EH (cell line): ENCODE data around the gene POLR2F.

Experiments
- DNase-seq: peaks from one replicate; pipeline ENCODE4 v3.0.0-alpha.2; 2015; ENCODE audit warnings: low read depth

Gene POLR2F

DNA sequence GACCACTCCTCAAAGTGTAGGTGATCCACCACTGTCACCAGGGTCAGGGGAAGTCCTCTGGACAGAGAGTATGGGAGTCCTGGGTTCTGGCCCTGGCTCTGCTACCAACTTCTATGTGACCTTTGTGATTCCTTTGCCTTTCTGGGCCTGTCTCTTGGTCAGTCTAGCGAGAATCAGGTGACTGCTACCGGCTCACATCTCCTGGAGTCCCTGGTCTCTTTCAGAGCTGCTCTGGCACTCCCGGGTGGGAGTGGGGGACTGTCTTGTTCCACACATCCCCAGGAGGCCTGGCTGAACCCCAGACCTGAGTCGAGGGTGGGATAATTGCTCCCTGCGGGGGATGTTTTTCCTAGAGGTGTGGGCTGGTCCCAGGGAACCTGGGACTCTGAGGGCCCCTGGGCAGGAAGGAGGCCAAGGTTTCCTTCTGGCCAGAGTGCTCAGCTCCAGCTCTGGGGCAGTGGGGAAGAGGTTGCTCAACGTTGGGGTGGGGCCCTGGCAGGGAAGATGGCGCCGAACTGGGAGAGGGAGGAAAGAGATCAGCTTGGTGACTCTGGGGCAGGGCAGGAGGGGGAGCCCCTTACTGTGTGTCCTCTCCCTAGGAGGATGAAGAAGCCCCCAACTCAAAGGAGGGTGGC is 28.8 kb downstream of the POLR2F start:
- DNase-seq, result no peak

DNA sequence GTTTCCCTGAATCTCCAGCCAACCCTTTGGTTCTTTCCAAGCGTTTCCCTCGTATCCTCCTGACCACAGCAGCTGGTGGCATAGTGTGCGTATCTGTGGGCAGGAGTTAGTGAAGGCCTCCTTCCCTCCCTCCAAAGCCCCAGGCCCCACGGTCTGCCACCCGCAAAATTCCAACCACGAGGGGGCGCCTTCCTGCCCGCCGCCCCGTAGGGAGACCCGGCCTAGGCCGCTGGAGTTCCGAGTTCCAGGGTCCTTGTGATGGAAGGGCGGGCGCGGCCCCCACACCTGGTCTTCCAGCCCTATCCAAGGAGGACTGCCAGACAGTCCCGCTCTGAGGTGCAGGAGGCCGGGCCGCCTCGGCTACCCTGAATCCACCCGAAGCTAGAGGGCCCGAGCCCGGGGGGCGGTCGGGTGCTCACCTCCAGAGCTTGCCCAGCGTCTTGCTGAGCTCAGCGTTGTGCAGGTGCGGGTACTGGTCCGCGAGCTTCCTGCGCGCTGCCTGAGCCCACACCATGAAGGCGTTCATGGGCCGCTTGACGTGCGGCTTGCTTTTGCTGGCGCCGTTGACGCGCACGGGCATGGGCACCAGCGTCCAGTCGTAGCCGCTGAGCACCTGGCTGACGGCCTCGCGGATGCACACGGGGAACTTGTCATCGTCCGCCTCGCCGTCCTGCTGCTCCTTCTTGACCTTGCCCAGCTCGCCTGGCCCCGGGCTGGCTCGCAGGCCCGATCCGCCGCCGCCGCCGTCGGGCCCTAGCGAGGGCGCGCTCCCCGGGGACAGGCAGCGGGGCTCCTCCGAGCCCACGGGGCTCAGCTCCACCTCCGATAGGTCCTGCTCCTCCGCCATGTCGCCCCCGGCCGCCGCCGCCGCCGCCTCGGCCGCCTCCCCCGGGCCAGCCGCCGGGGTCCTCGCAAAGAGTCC is 29.7 kb downstream of the POLR2F start:
- DNase-seq, result no peak

DNA sequence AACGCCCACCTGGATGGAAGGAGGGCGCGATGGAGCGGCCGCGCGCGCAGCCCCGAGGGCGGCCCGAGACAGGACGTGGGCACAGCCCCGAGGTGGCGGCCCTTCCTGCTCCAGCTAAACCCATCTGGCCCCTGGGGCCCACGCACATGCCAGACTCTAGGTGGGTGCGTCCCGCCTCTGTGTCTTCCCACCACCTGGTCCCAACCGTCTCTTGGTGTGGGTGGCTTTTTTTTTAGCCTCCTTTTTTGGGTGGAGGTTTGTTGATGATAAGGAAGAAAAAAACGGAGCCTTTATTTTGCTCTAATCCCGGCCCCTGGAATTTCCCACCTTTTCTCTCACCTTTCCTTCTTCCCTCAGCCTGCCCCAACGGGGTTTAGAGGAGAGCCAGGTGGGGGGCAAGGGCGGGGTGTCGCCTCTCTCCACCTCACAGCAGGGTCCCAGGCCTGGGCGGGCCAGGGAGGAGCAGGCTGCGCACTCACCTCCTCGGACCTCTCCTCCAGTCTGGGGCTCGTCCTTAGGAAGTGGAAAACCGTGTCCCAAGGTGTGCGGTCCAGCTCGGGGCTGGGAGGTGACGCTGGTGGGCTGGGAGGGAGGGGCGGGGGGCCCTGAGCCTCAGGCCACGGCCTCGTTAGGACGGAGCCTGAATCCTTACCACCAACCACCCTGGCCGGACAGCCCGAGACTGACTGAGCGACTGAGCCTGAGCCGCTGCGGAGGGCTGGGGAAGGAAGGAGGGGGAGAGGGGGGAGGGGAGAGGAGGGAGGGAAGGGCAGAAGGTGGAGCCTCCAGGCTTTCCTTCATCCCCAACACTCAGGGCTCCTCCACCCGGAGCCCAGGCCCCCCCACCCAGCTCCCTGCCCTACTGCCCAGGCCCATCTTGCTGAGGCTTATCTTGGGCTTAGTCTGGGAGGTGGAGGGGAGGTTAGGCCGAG is 30.6 kb downstream of the POLR2F start, which contains the start of gene SOX10:
SOX10 (minus strand) TSS at position 696 of the 932 bp plus-strand sequence. CDS start 771 bp downstream, outside the sequence.
- no peak for DNase-seq

DNA sequence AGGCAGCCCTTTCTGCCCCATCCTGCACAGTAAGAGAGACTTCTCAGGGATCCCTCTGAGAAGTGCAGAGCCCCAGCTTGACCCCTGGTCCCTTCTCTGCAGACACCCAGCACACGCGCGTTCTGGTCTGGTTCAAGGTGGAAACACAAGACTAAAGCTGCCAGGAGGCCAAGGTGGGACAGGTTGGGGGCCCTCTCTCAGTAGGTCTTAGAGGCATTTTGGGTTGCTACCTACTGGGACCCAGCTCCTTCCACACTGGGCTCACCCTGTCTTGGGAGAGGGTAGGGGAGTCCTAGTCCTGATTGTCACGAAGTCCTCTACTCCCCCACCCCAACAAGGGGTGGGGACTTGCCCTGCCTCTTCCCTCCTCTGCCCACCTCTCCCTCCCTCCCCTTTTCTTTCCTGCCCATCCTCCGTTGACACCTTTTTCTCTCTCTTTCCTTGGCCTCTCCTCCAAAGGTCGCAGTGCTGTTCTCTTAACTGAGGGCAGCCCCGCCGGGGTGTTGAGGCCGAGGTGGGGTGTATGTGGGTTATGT is 31.6 kb downstream of the POLR2F start:
- no peak for DNase-seq

DNA sequence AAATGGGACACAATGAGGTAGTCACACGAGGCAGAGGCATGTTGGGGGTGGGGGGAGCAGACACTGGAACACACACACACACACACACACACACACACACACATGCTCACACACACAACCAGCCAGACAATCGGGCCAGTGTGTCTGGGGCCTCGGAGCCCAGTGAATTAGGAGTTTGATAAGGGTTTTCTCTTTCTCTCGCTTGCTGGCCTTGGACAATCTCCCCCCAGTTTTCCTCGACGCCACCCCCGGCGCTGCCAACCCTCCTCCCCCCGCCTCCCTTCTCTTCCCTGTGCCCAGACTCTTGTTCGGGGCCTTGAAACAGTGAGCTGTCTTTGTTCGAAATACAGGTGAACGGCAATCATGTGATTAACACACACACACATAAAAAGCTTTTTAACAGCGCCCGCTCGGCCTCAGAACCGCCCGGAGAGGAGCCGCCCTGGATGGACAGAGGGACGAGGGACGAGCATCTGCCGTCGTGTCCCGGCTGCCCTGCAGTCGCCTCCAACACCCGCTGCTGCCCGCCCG is 32.3 kb downstream of the POLR2F start:
- DNase-seq, result no peak

DNA sequence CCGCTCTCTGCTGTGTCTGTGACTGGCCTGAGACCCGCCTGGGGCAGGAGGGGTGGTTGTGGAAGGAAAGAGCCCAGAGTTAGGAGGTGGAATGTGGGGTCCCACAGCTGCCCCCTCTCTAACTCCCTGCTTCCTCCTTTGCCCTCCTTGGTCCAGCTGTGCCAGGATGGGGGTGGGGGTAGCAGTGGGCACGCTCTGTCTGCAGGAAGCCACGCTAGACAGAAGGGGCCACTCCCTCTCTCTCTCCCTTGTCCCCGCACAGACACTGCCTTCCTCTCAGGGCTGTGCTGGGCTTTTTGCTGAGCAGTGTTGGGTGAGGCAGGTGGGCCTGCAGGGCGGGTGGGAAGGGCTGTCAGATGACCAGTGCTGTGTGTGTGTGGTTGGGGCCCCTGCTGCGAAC is 32.9 kb downstream of the POLR2F start:
- no peak for DNase-seq

DNA sequence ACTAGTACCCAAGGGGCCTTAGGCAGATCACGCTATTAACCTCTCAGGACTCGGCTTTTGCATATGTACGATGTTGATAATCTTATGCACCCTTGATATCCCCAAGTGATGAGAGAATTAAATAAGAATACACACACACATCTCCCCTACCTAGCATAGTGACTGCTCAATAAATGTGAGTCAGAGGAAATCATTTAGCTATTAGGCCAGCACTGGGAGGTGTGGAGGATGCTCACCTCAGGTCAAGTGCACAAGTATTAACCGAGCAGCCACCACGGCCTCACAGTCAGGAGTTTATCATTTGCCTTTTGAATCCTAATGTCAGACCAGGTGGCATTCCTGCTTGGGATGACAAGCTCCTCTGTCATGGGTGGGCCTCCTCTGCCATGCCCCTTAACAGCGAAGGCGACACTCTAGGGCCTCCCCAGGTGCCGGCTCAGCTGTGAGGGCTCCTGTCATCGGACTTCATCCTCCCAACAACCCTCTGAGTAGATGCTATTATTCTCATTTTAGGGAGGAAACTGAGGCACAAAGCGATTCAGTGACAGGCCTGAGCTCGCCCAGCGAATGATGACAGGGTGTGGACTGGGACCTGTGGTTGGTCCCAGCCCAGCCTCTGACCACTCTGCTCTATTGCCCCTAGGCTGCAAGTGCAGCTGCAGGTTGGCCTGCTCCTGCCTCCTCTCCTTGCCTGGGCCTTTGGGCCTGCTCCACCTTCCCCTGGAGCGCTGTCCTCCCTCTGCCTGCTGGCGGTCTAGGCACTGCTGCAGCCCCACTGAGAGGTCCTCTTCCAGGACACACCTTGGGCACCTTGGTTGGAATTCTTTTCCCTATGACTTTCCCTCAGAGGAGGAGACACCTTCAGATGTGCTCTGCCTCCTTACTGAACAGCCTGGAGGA is 35.9 kb downstream of the POLR2F start:
- no peak for DNase-seq

DNA sequence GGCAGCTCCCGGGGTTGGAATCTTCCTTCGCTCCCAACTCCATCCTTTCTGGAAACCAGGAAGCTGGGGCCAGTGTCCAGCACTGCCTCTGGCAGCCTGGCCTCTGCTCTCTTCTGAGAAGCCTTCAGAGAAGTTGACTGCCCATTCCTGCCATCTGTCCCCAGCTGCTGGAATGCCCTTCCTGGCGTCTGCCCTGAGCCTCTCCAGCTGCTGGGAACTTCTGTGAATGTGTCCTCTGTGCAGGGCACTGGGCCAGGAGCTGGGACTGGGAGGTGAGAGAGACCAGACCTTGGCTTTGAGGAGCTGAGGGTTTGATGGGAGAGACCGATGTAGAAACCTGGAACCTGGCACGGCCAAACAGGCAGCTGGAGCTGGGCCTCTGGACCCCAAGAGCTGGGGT is 36.8 kb downstream of the POLR2F start:
- no peak for DNase-seq

DNA sequence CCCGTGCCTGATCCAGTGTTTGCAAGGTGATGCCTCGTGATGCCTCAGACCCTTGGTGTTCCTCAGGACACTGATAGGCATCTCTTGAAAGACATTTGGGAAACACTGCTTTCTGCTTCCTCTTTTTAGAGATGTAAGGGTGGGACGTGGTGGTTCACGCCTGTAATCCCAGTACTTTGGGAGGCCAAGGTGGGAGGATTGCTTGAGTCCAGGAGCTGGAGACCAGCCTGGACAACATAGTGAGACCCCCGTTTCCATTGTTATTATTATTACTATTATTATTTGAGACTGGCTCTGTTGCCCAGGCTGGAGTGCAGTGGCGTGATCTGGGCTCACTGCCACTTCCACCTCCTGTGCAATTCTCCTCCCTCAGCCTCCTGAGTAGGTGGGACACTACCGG is 37.4 kb downstream of the POLR2F start:
- no peak for DNase-seq

DNA sequence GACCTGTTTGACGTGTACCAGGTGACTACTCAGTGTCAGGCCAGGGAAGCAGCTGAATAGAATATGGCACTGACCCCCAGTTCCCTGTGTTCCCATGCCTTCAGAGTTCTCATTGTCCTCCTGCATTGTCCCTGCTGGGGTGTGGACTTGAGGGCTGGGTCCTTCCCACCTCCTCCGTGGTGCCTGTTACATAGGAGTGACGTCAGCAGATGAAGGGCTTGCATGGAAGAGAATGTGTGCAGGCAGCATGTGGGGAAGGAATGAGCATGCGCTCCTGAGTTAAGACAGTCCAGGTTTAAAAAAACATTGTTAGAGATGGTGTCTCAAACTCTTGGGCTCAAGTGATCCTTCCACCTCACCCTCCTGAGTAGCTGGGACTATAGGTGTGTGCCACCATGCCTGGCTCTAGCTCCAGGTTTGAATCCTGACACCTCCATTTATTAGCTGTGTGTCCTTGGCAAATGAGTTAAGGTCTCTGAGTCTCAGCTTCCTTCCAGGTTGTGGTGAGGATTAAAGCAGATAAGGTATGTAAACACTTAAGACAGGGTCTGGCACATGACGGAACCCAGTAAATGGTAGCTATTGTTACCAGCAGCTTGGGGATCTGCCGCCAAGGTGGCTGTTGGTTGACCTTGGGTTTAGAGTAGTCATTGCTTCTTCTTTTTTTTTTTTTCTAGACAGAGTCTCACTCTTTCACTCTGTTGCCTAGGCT is 38.4 kb downstream of the POLR2F start:
- DNase-seq, result no peak

DNA sequence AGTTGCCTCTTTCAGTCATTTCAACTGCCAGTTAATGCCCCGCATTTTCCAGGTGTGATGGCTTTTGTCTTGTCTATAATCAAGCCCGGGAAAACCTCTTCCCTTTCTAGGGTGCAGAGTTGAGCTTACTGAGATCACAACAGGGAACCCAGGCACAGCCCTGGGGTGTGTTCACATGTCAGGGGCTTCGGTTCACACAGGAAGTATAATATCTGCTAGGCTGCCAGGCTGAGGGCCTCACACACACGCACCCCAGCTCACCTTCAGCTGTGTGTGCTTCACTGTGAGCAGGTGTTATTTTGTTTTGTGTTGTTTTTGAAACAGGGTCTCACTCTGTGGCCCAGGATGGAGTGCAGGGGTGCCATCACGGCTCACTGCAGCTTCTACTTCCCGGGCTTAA is 40.5 kb downstream of the POLR2F start:
- DNase-seq, result no peak

DNA sequence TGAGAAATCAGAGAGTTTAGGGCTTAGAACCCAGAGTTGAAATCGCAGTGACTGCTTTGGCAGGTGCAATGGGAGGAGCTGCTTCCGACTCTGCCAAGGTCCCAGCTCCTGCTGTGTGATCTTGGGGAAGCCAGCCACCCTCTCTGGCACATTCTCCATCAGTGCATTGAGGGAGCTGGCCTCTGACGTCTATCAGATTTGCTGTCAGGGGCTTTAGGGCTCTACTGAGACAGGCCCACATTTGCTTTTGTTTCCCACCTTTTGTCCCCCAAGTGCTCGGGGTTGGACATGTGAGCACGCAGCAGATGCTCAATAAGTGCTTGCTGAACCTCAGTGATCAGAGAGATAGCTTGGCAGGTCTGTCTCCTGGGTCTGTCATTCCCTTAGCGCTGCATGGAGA is 41.5 kb downstream of the POLR2F start:
- DNase-seq, result no peak

DNA sequence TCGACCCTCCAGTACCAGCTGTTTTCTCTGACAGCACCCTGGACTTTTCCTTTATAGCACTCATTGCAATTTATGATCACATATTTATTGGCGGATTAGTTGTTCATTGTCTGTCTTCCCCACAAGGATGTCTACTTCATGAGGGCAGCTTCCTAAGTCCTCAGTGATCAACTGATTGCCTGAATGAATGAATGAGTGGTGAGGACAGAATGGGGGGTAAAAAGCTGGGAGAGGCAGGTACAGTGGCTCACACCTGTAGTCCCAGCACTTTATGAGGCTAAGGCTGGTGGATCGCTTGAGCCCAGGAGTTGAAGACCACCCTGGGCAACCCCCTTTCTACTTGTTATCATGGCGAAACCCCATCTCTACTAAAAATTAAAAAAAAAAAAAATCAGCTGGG is 42.0 kb downstream of the POLR2F start:
- DNase-seq, result no peak

DNA sequence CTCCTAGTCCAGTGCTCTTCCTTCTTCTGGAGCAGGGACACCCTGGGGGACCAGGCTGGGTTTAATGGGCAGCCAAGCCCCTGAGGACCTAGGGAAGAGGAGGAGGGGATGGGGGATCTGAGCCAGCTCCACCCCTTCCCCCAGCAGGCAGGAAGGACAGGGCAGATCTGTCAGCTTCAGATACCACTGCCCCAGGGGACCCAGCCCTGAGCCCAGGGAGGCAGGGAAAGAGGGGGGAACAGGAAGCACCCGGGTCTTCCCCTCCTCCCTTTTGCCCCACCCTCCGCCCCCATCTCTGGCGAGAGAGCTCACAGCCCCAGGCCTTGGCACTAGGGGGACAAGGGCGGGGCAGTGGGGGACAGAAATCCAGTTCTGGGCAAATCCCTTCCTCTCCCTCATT is 42.6 kb downstream of the POLR2F start:
- DNase-seq, result no peak

DNA sequence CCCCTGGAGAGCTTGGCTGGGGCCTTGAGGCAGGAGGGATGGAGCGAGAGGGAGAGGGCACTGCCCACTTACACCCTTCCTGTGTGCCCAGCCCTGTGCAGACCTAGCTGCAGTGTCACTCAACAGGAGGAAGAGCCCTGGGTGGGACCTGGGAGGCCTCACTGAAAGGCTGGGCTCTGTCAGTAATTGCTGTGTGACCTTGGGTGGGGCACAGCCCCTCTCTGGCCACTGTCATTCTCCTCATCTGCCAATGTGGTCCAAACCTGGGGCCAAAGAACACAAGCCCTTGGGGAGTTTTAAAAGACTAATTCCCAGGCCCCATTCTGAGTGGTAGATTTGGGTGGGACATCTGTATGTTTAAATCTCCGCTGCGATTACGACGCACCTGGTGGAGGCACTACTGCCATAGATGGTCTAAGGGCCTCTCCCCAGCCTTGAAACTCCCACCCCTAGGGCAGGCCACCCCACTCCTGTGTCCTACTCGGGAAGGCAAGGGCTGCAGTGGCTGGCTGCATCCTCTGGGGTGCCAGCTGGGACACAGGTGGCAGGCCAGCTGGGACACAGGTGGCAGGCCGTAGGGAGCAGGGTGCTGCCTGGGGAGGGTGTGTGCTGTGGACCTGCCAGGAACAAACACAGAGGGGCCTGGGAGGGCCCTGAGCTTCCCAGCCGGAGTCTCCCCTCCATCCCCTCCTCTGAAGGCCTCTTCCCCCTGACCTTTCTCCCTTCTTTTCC is 43.2 kb downstream of the POLR2F start:
- DNase-seq, result no peak

DNA sequence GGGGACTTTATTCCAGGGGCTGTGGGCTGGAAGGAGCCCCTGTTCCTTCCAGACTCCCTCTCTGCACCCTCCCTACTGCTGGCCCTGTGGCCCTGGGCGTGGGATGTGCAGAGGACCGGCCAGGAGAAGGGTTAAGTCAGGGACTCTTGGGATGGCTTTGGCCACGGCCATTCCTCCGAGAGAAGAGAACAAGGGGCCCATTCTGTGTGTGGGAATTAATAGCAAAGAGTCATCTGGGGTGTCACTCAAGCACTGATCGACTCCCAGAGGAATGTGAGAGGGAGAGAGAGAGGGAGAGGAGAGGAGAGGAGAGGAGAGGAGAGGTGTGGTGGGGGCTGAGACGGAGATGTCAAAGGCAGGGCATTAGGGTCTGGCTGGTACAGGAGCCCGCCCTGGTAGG is 45.0 kb downstream of the POLR2F start:
- DNase-seq, result no peak

DNA sequence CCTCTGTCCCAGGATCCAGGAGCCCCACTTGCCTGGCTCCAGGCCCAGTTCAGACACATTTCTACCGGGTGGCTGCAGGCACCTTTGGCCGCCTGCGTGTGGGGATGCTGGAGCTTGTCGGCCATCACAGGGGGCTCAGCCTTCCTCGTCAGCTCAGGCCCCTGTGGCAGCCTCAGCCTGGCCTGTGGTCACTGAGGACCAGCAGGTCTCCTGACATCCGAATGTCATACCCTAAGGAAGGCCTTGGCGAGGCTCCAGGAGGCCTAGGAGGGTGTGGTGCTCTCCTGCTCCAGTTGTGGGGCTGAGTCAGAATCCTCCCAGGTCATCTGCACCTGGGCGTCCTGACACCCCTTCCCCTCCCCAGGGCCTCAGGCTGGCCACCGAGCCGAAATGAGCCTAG is 45.7 kb downstream of the POLR2F start:
- DNase-seq, result no peak

DNA sequence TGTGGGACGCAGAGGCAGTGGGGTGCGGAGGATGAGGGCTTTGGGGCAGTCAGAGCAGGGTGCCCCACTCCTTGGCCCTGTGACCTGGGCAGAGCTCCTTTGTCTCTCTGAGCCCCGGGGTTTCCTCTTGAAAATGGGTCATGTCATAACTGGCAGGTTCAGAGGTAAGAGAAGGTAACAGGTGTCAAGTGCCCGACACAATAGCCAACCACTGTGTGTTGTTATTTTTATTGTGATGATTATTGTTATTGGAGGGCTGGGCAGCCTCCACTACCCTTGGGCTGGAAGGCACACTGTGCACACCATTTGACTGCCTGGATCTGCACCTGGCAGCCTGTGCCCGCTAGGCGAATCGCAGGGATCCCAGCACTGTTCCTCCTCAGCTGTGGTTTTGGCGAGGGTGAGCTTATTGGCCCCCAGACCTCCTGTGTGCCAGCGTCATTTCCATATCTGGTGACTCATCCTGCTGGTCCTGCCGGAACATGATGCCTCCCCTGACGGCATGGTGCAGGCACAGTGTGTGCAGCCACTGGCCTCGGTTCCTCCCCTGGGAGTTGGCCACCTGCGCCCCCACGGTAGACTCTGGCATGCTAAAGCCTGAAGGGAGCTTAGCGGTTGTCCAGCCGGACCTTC is 46.3 kb downstream of the POLR2F start:
- peak; percentile 44 for DNase-seq

DNA sequence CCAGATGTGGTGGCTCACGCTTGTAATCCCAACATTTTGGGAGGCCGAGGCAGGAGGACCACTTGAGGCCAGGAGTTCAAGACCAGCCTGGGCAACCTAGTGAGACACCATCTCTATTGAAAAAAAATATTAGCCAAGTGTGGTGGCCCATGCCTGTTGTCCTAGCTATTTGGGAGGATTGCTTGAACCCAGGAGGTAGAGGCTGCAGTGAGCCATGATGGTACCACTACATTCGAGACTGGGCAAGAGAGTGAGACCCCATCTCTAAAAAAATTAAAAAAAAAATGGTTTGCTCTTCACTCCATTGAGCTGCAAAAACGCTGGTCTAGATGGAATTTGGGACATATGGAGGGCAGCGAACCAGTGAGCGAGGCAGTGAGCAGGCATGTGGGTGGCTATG is 52.4 kb downstream of the POLR2F start:
- DNase-seq, result no peak
